GM21360 (cell line): ENCODE results near the gene CMTR1.
"Not testable (repeated sequence)": the region's sequence is repeated elsewhere in the genome, so short reads cannot be mapped to it uniquely, and the experiment has no call there.

ENCODE experiments used
- ATAC-seq: cut with Tn5 transposase; IDR thresholded peaks from one replicate; pipeline ENCODE4 v1.9.1; 2021; ENCODE audit warnings: mild to moderate bottlenecking, moderate library complexity; ENCODE audit not compliant: unreplicated experiment

Gene CMTR1

DNA sequence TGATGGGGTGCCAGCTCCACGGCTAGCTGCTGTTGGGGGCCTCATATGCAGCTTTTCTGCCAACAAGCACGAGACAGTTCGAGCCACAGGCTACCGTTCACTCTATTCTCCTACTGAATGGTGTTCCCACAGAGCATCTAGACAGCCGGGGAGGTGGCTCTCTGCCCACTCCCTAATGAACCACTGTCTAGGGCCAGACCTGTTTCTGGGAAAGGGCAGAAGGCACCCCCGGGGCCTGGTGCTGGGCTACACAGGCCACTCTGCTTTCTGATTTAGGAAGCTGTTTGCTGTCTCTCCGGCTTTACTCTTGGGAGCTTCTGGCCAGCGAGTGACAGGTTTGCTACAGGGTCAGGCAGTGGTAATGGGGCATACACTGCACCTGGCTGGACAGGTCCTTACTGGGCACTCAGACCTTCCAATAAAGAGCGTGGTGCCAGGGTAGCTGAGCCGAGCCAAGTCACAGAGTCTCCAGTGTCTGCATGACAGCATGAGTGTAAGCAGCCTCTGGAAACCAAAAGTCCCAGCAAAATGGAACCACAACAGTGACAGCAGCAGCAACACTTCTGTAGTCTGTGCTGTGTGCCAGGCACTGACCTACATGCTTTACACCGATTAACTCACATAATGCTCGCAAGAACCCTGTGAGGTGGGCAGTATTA, 58.3 kb downstream of the CMTR1 start:
- ATAC-seq: no peak

DNA sequence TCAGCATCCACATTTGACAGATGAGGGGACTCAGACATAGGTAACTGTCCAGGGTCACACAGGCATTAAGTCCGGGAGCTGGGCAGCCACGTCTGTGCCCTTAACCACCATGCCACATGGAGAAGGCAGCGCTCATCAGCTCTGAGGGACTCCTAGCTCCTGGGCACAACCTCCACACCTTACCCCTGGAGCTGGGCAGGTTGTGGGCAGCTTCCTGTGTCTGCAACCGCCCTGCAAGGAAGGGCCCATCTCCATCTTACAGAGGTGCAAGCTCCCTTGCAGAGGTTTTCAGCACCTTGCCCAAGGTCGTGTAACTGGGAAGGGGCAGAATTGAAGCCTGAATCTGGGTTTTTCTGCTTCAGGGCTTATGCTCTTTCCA, 58.8 kb downstream of the CMTR1 start:
- ATAC-seq: no peak

DNA sequence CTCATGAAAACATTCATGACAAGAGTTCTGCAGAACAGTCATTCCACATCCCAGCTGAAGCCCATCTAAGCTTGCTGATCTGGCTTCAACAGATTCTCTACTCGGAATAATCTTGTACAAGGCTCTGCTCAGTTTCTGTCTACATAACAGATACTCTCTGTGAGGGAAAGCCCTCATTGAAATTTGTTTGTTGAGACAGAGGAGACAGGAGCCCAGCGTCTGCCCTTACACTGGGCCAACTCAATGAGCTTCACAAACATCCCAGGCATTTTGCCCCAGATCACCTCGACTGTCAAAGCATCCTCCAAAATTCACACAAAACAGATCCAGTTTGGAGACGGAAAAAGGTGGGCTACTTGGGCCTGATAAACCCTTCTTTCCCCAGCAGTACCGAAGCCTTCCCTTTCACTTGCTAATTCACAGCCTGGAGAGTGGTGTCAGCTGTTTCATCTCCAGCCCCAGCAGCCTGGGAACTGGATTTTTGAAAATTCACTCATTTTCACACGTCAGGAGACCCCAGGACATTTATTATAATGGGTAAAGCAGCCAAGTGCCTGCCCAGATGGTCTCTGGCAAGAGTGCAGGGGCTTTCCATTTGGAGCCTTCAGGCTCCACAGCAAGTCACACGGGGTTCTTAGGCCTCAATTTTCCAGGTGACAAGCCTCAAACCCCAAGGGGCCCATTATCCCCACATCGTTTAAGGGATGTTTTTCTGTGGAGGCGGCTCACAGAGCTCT, 59.4 kb downstream of the CMTR1 start:
- ATAC-seq: no peak

DNA sequence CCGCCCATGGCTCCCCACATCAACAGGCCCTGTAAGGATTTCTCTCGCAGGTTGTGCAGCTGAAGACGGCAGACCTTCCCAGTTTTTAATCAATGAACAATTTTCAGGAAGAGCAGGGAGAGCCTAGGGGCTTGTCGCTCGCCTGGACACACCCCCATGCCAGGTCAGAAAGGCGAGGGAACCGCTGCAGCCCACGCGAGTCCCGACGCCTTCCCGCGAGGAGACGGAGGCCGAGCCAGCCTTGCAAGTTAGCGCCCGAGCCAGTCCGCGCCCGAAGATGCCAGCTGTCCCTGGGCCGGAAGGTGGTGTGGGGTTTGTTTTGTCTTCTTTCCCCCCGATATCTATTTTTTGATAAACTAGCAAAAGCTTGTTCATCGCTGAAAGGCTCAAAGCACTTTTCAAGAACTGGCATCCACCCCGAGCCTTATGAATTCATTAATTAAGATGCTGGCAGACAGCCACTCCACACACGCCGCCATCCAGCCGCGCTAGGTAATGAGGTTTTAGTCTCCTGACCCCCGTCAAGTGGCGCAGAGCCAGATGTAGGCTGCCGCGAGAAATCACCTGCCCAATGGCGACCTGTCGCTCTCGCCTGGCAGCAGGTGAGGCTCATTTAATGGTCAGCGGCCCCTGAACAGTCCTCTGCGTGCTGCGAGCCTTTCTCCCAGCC, 60.1 kb downstream of the CMTR1 start:
- no peak for ATAC-seq

DNA sequence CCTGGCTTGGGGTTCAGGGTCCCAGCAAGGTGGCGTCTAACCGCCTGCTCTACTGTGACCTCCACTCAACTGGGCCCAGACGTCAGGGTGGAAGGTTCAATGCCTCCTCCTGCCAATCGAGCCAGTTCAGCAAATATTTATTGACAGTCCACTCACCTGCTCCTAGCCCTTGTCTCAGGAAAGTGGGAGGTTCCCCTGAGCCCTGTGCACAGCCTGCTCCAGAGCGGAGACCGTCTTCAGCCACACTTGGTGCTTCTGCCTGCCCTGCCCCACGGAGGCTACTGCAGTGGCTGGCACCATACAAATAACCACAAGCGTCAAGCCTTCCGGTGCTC, 60.6 kb downstream of the CMTR1 start:
- ATAC-seq: no peak

DNA sequence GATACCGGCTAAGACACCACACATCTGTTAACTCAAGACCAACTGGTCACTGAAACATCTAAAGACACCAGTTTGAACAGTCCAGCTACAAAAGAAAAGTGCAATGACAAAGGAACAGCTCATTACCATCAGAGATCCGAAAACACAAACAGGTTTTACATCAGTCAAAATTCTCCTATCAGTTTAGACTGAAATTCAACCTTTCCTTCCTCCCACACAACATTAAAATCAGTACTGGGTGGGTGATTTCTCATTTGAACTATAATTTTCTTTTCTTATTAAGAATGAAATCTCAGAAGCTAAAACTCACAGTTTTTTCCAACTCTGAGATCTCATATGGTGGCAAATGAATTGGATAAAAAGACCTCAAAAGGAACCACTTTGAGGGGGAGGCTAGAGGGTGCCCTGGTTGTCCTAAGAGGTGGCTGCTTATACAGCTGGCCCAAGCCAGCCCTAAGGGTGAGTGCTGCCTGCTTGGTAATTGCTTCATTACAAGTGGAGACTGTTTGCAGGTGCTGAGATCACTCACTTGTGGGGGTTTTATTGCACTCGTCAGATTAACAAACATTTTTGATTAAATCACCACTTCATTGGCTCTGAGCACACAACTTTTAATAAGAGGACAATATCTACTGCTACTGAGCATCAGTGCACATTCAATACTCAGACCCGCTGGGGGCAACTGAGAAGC, 62.4 kb downstream of the CMTR1 start:
- ATAC-seq: no peak

DNA sequence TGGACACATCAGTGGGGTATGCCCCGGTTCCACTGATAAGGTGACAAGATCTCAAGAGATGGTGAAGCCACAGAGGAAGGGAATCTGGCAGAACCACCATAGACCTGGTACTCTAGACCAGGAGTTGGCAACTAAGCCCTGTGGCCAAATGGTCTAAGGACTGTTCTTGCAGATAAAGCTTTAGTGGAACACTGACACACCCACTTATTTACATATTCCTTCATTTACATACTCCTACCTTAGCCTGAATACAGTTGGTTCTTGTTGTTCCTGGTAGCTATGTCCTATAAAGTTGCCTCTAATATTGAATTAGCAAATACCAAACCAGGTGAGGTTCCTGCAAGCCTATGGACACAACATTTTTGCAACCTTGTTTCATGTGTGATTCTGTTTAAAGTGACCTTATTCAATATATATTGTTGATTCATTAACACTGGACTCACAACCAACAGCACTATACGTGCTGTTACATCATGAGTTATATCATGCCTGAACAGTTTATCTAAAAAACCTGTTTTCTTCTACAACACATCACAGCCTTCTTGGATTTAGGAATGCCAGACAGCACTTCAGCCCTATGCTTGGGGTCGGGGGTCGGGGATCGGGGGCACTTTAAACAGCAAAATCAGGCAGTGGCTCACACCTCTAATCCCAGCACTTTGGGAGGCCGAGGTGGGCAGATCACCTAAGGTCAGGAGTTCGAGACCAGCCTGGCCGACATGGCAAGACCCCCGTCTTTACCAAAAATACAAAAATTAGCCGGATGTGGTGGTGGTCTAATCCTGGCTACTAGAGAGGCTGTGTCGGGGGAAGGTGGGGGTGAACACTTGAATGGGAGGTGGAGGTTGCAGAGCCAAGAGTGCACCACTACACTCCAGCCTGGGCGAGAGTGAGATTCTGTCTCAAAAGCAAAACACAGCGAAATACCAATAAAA, 64.2 kb downstream of the CMTR1 start:
- no peak for ATAC-seq

DNA sequence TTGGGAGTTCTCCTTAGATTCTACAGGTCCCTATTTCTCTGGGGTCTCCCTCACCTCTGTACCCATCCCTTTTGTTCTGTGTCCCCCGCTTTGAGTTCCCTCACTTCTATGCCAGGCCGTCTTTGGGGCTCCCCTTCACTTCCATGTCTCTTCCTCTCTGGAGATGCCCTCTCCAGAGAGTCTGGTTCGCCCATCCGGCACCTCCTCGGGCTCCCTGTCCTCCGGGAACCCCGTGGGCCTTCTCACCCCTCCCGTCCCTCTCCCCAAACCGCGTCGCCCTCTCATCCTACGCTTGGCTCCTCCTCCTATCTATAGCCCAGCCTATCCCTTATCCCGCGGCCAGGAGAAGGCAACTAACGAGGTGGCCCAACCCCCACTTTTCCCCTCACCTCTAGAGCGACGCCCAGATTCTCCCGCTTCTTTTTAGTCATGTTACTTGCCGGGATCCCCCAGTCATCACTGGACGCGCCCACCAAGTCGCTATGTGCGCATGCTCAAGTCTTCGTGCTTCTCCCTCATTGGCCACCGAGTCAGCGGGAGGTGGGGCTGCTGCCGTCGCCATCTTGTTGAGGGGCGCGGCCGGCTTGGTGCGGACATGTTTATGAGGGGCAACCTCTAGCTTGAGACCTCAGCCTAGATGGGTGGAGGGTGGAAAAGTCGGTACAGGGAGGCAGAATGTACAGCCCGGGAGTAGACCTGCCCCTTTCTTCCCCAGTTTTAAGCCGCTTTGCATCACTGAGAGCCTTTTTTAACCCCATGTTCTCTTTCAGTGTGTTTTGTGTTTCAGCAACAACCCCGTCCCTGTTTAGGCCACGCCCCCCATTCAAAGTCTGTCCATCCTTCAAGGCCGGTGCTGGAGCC, 66.6 kb downstream of the CMTR1 start, which contains the start of gene CCDC167:
CCDC167 (minus strand) TSS at position 461 of the 861 bp plus-strand sequence; CDS start at position 431, 30 bp downstream.
- peak; percentile 80 for ATAC-seq

DNA sequence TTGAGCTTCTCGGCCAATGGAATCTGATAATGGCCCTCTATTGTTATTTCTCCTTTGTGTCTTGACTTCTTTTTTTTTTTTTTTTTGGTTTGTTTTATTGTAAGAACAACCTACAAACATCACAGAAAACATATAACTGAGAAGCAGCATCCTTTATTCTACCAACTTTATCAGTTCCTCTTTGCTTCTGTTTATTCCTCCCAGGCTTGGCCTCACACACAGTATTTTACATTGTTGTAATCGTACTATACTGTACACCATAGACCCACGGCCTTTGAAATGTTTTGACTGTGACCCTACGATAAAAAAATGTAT, 67.2 kb downstream of the CMTR1 start:
- ATAC-seq: no peak

DNA sequence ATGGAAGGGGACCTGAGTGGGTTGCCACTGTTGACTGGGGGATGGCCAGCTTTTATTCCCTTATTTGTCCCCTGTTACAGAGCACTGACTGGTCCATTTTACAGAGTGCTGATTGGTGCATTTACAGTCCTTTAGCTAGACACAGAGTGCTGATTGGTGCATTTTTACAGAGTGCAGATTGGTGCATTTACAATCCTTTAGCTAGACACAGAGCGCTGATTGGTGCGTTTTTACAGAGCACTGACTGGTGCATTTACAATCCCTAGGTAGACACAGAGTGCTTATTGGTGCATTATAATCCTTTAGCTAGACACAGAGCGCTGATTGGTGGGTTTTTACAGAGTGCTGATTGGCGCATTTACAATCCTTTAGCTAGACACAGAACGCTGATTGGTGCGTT, 67.9 kb downstream of the CMTR1 start:
- not testable (repeated sequence) for ATAC-seq

DNA sequence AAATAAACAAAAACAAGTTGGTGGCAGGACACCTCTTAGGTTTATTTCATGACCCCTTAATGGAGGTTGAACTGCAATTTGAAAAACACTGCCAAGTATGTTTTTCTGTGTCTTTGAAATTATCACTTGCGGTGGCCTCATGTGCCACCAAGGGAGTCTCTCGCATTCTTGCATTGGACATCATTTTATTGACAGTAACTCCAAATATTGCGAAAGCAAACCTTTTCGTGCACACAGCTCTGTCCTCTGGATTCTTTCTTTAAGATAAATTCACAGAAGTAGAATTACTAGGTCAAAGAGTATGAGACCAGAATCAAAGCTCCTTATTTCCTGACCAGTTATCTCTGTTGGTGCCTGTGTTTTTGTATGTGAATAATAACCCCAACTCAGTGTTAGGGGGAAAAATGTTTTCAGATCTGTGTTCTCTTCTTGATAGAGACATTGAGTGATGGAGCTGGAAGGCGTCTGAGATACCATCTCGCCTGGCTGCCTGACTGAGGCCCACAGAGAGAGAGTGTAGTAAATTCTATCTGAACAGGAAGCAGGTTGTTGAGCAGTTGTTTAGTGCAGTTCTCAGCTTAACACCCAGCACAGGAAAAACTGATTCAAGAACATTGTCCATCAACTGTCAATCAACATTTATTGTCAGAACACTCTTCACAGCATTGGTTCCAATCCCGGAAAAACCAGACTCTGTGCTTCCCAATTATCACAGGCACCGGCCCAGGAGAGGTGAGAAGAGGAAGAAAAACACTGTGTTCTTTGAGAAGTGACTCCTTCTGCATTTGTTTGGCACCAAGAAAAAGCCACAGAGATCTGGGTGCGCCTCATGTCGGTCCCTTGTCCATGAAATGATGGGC, 68.8 kb downstream of the CMTR1 start:
- no peak for ATAC-seq

DNA sequence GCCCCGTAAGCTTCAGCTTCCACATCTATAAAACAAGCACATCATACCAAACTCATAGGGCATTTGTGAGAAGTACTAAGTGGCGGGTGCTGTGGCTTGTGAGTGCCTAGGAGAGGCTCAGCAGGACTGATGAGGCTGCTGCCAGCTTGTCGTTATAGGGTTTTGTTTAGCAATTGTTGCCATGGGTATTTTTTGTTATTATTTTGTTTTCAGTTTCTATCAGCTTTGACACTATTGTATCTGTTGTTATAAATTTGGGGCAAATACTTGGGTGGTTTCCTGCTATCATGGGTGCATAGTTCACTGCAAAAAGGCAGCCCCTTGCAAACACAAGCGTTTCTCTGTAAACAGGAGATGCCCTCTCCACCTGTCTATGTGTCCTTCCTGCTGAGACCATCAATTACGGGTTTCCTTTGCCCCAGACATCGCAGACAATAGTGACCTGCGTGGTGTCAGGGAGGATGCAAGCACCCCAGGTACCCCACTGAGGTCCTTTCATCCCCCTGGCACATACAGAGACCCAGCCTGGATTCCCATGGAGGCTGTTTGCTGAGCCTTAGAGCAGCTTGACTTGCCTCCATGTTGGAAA, 69.8 kb downstream of the CMTR1 start:
- no peak for ATAC-seq

DNA sequence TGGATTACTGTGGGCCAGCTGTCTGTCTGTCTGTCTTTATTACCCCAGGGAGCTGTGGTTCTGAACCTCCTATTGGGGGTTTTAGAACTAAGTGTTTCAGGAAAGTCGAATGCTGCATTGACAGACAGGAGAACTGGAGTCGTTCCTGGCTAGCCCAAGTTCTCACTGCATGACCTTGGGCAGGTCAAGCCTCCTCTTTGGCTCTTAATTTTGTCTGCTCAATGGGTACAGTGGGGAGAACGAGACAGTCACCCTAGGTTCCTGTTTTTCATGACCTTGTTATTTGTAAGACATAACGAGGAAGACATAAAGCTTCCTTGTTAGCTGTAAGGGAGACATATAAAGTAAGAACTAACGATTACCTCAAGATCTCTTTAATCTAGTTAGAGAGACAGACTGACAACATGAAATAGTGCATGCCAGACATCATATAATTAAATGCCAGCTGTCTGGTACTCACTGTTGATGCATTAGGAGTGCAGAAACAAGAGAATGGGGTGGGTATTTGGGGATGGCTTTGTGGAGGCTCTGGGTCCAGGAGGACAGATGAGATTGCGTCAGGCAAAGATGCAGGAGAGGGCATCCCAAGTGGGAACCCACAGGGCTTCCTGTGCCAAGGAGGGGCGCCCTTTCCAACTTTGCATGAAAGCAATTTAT, 70.4 kb downstream of the CMTR1 start:
- ATAC-seq: no peak

DNA sequence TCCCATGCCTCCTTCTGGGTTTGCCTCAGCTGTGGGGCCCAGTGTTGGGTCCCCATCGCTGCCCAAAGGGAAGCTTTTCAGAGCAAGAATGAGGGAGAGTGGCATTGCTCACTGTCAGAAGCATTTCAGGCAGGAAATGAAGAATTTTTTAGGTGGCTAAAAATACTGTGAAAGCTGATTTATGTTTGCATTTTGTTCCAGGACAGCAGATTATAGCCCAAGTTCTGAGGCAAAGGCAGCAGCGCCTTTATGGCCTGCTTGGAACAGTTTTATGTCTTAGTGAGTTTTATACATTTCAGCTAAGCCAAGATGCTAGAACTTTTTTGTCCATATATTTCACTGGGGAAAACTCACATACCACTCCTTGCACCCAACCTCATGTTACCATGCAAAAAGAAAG, 71.0 kb downstream of the CMTR1 start:
- no peak for ATAC-seq

DNA sequence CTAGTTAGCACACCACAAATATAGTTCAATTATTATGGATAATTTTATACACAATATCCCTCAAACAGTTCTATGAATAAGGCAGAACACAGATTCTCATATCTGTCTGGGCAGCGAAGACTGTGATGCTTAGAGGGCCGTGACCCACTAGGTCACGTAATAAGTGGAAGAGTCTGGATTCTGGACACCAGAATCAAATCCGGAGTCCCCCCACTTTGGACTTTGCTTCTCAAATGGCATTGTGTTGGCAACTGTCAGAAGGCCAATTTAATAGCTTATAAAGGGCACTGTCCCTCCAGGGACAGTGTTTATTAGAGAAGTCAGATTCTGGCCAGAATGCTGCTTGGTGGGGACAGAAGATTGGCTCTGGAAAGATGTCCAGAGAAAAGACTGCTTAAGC, 73.5 kb downstream of the CMTR1 start:
- ATAC-seq: no peak

DNA sequence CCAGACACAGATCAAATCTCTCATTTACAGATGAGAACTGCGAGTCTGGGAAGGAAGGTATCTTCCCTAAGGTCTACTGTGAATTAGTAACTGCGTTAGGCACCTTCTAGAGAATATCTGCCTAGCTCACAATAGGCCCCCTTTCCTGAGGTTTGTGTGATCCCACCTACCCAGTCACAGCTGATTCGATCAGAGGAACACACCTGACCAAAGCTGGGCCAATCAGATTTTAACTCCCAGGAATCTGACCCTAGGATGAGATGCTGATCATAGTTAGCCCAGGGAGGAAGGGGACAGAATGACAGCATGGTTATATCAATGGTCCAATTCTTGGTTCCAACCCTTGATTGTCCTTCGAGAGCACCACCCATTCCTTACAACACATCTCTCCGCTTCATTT, 74.1 kb downstream of the CMTR1 start:
- no peak for ATAC-seq

DNA sequence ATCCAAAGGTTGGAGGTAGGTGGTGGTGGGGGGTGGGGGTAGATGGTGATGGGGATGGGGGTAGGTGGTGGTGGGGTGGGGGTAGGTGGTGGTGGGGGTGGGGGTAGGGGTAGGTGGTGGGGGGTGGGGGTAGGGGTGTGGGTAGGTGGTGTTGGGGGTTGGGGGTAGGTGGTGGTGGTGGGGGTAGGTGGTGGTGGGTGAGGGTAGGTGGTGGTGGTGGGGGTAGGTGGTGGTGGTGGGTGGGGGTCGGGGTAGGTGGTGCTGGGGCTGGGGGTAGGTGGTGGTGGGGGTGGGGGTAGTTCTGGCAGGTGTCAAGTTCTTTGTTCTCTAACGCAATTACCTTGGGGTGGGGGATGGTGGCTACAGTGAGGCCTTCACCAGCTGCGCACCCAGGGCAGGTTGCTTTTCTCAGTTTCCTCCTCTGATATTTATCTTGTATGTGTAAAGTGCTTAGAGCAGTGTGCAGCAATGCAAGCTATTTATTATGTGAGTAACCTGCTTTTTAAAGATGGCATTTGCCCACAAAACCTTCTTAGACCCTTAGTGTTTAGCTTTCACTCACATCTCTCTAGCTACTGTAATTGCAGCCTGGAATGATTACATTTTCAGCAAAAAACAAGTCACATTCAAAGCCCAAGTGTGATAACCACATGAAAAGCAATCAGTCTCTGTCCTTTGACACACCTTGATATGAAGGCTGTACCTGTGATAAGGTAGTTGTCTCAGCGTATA, 74.8 kb downstream of the CMTR1 start:
- no peak for ATAC-seq
